Fibroblast of mammary gland (primary cell): ENCODE measurements around the gene AUTS2.

Experiments used
- DNase-seq: peaks from one replicate; pipeline ENCODE4 v3.0.0-alpha.2; 2010; ENCODE audit warnings: low read depth
- H3K4me3 ChIP-seq: 2 replicates; pipeline ENCODE4 v1.5.1; 2011; ENCODE audit warnings: low read depth, mild to moderate bottlenecking, low read length, moderate library complexity; ENCODE audit not compliant: control insufficient read depth
- TF ChIP-seq, protein P1 (sequence below): conservative IDR thresholded peaks from 2 replicates; pipeline ENCODE4 v1.5.1; 2011; ENCODE audit warnings: low read depth, low read length, inconsistent platforms; ENCODE audit not compliant: control insufficient read depth, insufficient read depth

Gene AUTS2

GRCh38 chr7:69717221-69717620 is 118.9 kb downstream of the AUTS2 start:
- TF ChIP-seq, protein P1, sequence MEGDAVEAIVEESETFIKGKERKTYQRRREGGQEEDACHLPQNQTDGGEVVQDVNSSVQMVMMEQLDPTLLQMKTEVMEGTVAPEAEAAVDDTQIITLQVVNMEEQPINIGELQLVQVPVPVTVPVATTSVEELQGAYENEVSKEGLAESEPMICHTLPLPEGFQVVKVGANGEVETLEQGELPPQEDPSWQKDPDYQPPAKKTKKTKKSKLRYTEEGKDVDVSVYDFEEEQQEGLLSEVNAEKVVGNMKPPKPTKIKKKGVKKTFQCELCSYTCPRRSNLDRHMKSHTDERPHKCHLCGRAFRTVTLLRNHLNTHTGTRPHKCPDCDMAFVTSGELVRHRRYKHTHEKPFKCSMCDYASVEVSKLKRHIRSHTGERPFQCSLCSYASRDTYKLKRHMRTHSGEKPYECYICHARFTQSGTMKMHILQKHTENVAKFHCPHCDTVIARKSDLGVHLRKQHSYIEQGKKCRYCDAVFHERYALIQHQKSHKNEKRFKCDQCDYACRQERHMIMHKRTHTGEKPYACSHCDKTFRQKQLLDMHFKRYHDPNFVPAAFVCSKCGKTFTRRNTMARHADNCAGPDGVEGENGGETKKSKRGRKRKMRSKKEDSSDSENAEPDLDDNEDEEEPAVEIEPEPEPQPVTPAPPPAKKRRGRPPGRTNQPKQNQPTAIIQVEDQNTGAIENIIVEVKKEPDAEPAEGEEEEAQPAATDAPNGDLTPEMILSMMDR: no peak
- no peak for DNase-seq

GRCh38 chr7:69719717-69720116 is 121.4 kb downstream of the AUTS2 start:
- no peak overlapping the region for H3K4me3 ChIP-seq
- TF ChIP-seq, protein P1: no peak
- no peak for DNase-seq

More at GRCh38 chr7:69717221-69717620, 118.9 kb downstream of the AUTS2 start:
- H3K4me3 ChIP-seq: no peak overlapping the region

- H3K4me3 ChIP-seq: no peak overlapping the region
- DNase-seq: peak; percentile 59
- TF ChIP-seq, protein P1: no peak
These were observed 124.6 kb downstream of the AUTS2 start for GRCh38 chr7:69722843-69723242.

DNA sequence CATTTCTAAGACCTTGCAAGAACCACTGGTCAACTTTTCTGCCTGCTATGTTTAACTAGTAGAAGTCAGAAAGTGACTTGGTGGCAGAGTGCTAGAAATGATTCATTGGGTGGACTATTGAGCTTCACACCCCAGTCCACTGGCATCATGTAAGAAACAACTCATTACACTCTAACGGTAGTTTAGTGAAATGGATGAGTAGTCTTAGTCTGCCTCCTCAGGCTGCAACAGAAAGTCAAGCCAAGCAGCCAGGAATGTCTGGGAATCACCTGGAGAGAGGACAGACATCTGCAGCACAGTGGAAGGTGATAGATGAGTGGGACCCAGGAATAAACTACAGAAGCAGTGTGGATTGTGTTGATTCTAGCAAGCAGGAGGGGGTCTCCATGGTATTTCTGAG is 125.4 kb downstream of the AUTS2 start:
- TF ChIP-seq, protein P1: no peak
- DNase-seq: peak; percentile 3
- H3K4me3 ChIP-seq: no peak overlapping the region

DNA sequence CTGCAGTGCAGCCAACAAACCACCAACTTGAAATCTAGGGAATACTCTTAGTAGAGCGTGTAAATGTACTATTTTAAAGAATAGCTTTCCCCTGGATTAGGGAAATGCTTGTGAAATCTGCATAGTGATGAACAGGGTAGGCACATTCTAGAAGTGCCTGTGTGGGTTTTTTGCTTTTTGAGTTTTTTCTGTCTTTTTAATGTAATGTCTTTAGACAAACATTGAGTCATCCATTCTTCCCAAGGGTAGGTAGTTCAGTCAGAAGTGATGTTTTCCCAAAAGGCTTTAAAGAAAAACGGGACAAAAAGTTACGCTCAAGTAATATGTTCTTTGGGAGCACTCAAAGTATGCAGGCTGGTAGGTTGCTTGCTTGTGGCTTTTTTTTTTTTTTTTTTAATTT is 130.0 kb downstream of the AUTS2 start:
- TF ChIP-seq, protein P1: no peak
- peak; percentile 64 for DNase-seq
- H3K4me3 ChIP-seq: no peak overlapping the region

DNA sequence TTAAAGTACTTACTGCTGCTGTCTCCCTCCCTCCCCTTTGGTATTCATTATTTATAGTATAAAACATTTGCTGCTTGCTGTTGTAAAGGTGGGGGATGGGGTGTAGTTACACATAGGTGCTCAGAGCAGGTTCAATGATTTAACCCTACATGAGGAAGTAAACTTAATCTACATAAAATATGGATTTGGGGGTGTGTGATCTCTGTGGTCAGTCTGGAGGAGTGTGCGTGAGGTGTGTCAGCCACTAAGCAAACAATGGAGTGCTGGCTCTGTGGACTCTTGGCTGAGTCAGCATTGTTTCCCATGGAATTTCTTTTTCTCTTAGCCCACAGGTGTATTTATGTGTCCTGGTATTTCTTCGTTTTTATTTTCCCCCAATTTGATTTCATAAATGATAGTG is 133.9 kb downstream of the AUTS2 start:
- no peak overlapping the region for H3K4me3 ChIP-seq
- TF ChIP-seq, protein P1: no peak
- DNase-seq: peak; percentile 43

DNA sequence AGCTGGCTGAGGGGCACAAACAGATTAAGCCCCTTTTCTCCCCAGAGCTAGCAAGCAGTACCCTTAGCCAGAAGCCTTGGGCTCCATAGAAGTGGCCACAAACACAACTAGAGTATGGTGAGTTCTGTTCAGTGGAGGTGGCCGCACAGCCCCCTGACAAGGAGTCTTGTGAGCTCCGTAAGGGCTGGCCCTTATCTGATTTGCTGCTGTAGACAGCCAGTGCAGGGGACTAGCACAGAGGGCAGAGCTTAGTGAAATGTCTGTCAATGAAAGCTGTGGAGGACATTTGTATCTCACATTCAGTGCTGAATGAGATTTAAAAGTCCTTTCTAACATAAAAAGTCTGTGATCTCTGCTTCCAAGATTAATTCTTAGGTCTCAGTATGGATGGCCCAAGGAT is 137.3 kb downstream of the AUTS2 start:
- TF ChIP-seq, protein P1: no peak
- no peak for DNase-seq
- no peak overlapping the region for H3K4me3 ChIP-seq
